Neural crest cell (in vitro differentiated cells): ENCODE results near the gene SERPINB3. TPM values are rescaled to one million over a fixed set of nuclear protein-coding genes. Genes with fewer than 3 reads are reported as not detected.
"Not testable (repeated sequence)": the region's sequence is repeated elsewhere in the genome, so short reads cannot be mapped to it uniquely, and the experiment has no call there.

Source experiments
- DNase-seq: peaks from one replicate; pipeline ENCODE4 v3.0.0; 2021; ENCODE audit warnings: low read depth, mixed read lengths, low spot score
- H3K27ac Mint-ChIP-seq: one replicate; pipeline ENCODE4 v1.8.0; 2021; ENCODE audit warnings: mild to moderate bottlenecking, mixed read lengths; ENCODE audit not compliant: unreplicated experiment
- H3K27me3 Mint-ChIP-seq: 2 replicates; pipeline ENCODE4 v1.8.0; 2021; ENCODE audit warnings: low read depth, mild to moderate bottlenecking, mixed read lengths
- H3K36me3 Mint-ChIP-seq: 2 replicates; pipeline ENCODE4 v1.8.0; 2021; ENCODE audit warnings: low read depth, mild to moderate bottlenecking, mixed read lengths
- H3K4me1 Mint-ChIP-seq: 2 replicates; pipeline ENCODE4 v1.8.0; 2021; ENCODE audit warnings: mixed read lengths
- H3K4me3 Mint-ChIP-seq: one replicate; pipeline ENCODE4 v1.8.0; 2021; ENCODE audit warnings: mild to moderate bottlenecking, mixed read lengths
- H3K9me3 Mint-ChIP-seq: 2 replicates; pipeline ENCODE4 v1.8.0; 2021; ENCODE audit warnings: mixed read lengths
- long read RNA-seq: library from polyadenylated mRNA; unstranded; transcript quantifications from one replicate; pipeline ENCODE4 v2.0.0, GENCODE V29; 2020
- total RNA-seq: library from RNA; stranded (reverse); gene quantifications from 2 replicates; pipeline ENCODE4 v1.2.1, GENCODE V29; 2021
- TF ChIP-seq, protein P1 (sequence below): fragments of 200-600 bp; sonication (generic); conservative IDR thresholded peaks from 2 replicates; pipeline ENCODE4 v1.5.0; 2021; ENCODE audit warnings: antibody characterized with exemption, mild to moderate bottlenecking

SERPINB3 gene
- total RNA-seq = not detected in 2 replicates
- long read RNA-seq = 0 reads

DNA sequence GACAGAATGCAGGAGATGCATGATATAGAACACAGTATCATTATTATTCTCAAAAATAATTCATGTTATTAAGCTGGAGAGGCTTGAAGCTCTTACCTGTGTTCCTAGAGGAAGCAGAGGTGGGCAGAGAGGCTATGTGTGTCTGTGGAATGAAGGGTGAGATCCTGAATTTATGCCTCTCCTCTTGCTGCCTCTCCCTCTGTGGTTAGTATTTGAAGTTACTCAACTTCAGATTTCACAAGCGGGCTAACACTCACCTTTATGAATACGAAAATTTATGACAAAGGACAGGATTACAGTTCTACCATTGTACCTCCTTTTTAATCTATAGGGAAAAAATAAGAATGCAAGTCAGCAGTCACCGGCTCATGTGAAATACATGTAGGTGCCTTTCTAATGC lies at the start of gene SERPINB3:
Gene SERPINB3, minus strand, starts transcription at position 144 of the 400 bp plus-strand sequence. CDS start 677 bp downstream, outside the sequence.
- H3K4me3 Mint-ChIP-seq, H3K27ac Mint-ChIP-seq, H3K4me1 Mint-ChIP-seq, H3K27me3 Mint-ChIP-seq, DNase-seq, H3K36me3 Mint-ChIP-seq, H3K9me3 Mint-ChIP-seq: not testable (repeated sequence)

- Mint-ChIP-seq H3K4me3 (no peak overlapping the region), H3K27me3 (no peaks in the 10 kb centered on the region), H3K9me3 (peaks cover 4% of the 10 kb centered on the region), H3K27ac (no peak overlapping the region), H3K4me1 (no peaks in the 10 kb centered on the region), H3K36me3 (no peaks in the 10 kb centered on the region)
- TF ChIP-seq, protein P1, sequence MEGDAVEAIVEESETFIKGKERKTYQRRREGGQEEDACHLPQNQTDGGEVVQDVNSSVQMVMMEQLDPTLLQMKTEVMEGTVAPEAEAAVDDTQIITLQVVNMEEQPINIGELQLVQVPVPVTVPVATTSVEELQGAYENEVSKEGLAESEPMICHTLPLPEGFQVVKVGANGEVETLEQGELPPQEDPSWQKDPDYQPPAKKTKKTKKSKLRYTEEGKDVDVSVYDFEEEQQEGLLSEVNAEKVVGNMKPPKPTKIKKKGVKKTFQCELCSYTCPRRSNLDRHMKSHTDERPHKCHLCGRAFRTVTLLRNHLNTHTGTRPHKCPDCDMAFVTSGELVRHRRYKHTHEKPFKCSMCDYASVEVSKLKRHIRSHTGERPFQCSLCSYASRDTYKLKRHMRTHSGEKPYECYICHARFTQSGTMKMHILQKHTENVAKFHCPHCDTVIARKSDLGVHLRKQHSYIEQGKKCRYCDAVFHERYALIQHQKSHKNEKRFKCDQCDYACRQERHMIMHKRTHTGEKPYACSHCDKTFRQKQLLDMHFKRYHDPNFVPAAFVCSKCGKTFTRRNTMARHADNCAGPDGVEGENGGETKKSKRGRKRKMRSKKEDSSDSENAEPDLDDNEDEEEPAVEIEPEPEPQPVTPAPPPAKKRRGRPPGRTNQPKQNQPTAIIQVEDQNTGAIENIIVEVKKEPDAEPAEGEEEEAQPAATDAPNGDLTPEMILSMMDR = no peak
- DNase-seq = no peak
Measured at GRCh38 chr18:63708650-63709049, 47.0 kb upstream of the SERPINB3 start.

DNA sequence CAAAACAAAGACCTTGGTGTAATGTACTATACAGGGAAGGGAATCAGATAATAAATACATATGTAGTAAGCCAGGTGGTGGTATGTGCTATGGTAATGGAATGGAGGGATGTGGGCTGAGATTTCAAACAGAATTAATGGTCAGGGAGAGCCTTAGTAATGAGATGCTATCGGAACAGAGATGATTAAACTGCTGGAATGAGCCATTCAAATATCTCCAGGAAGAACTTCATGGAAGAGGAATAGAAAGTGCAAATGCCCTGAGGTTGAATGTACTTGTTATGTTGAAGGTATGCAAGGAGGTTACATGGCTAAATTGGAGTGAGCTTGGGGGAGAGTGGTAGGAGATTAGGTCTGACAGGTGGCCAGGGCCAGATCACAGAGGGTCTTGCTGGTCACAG lies 46.1 kb upstream of the SERPINB3 start:
- Mint-ChIP-seq H3K4me1 (no peaks in the 10 kb centered on the region), H3K4me3 (no peak overlapping the region), H3K27me3 (no peaks in the 10 kb centered on the region), H3K36me3 (no peaks in the 10 kb centered on the region), H3K9me3 (no peaks in the 10 kb centered on the region), H3K27ac (no peak overlapping the region)
- no peak for DNase-seq
- TF ChIP-seq, protein P1 = no peak

GRCh38 chr18:63705401-63705800 lies 43.7 kb upstream of the SERPINB3 start:
- Mint-ChIP-seq H3K36me3 (no peaks in the 10 kb centered on the region), H3K4me3 (no peak overlapping the region), H3K27ac (no peak overlapping the region), H3K9me3 (no peaks in the 10 kb centered on the region), H3K4me1 (no peaks in the 10 kb centered on the region), H3K27me3 (no peaks in the 10 kb centered on the region)
- no peak for DNase-seq
- TF ChIP-seq, protein P1 = no peak

DNA sequence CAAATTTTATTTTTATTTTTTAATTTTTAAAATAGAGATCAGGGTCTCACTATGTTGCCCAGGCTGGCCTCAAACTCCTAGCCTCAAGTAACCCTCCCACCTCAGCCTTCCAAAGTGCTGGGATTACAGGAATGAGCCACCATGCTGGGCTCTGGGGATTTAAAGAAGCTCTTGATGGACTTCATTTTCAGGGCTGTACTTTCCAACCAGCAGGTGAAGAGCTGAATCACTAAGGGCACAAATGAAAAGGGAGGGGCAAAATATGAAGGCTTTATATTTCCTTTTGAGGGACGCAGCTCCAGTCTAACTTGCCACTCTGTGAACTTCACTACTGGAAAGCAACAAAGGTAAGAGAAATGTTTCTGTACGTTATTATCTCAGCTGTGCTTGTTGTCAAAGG lies 41.0 kb upstream of the SERPINB3 start, which contains the start of gene SERPINB11:
Gene SERPINB11, plus strand, starts transcription at position 301 of the 400 bp plus-strand sequence. CDS start 7,234 bp downstream, outside the sequence.
- Mint-ChIP-seq H3K27me3 (no peaks in the 10 kb centered on the region), H3K4me1 (peaks cover 7% of the 10 kb centered on the region), H3K27ac (no peak within 1 kb of the TSS), H3K36me3 (no peaks in the 10 kb centered on the region), H3K9me3 (peaks cover 4% of the 10 kb centered on the region), H3K4me3 (no peak within 1 kb of the TSS)
- TF ChIP-seq, protein P1 = no peak
- DNase-seq = no peak

- H3K36me3 Mint-ChIP-seq = no peaks in the 10 kb centered on the region
- H3K27ac Mint-ChIP-seq = no peak overlapping the region
Measured at GRCh38 chr18:63701952-63702351, 40.3 kb upstream of the SERPINB3 start.

More at GRCh38 chr18:63701952-63702351, 40.3 kb upstream of the SERPINB3 start:
- H3K9me3 Mint-ChIP-seq = peaks cover 7% of the 10 kb centered on the region
- H3K27me3 Mint-ChIP-seq = no peaks in the 10 kb centered on the region
- DNase-seq = no peak
- peaks cover 14% of the 10 kb centered on the region for H3K4me1 Mint-ChIP-seq
- TF ChIP-seq, protein P1 = no peak
- H3K4me3 Mint-ChIP-seq = no peak overlapping the region
